Tibial artery (tissue), 4 donors: ENCODE measurements around the gene NPBWR2.

Experiments used
- DNase-seq, 2 donors: peaks; one replicate each; pipeline ENCODE4 v3.0.0-alpha.2; 2019
- H3K27ac ChIP-seq, 2 donors: fragments of 200-600 bp; sonication (generic) in 1 of 2; 1 replicate in 1 of 2; 2 replicates in 1 of 2; pipeline ENCODE4 v1.5.1; 2018 to 2019; ENCODE audit warnings: mild to moderate bottlenecking in 1 of 2
- H3K27me3 ChIP-seq, 2 donors: fragments of 200-600 bp; sonication (generic) in 1 of 2; one replicate each; pipeline versions ENCODE4 v1.5.1 to v1.6.0; 2016 to 2019
- H3K36me3 ChIP-seq, 3 donors: fragments of 200-600 bp; sonication (generic) in 2 of 3; one replicate each; pipeline ENCODE4 v1.5.1; 2016 to 2019; ENCODE audit warnings: mild to moderate bottlenecking in 2 of 3
- H3K4me1 ChIP-seq, 4 donors: fragments of 200-600 bp; sonication (generic) in 2 of 4; 1 replicate in 3 of 4; 2 replicates in 1 of 4; pipeline ENCODE4 v1.5.1; 2016 to 2019
- H3K4me3 ChIP-seq, 2 donors: fragments of 200-600 bp; sonication (generic) in 1 of 2; 1 replicate in 1 of 2; 2 replicates in 1 of 2; pipeline ENCODE4 v1.5.1; 2018 to 2019; ENCODE audit warnings: mild to moderate bottlenecking in 2 of 2
- H3K9me3 ChIP-seq, 3 donors: fragments of 200-600 bp; sonication (generic) in 1 of 3; one replicate each; pipeline ENCODE4 v1.5.1; 2016 to 2019
- intact Hi-C: fragments of 100-400 bp; cut with DNase I; formaldehyde crosslinking; loops from one replicate; pipeline ENCODE4 v1.15.0; 2023; ENCODE audit warnings: low total_unique reads
- TF ChIP-seq, protein P1 (sequence below), 2 experiments: fragments of 200-600 bp in 1 of 2; fragments of 450-650 bp in 1 of 2; IDR thresholded peaks; one replicate each; pipeline ENCODE4 v1.5.1; 2017 to 2019; ENCODE audit warnings: antibody characterized with exemption in 2 of 2, mild to moderate bottlenecking in 1 of 2, moderate library complexity in 1 of 2

The NPBWR2 gene

DNA sequence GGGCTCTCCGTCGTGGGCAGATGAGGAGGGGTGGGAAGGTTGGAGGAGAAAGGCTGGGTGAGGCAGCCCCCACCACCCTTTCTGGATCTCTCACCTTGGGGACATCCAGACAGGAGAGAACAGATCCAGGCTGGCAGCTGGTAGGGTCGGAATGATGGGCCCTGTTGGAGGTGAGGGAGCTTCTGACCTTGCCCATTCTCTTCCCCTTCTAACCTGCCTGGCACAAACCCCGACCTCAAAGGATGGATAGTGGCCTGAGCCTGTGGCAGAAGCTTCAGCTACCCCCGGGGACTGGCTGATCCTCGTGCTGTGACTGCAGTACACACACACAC lies 6.0 kb upstream of the NPBWR2 start:
- Histone ChIP-seq H3K9me3 (no peaks in the 10 kb centered on the region), H3K27me3 (peaks cover 0 to 21% of the 10 kb centered on the region in 2 donors), H3K4me3 (no peak overlapping the region), H3K4me1 (no peaks in the 10 kb centered on the region), H3K27ac (no peak overlapping the region), H3K36me3 (no peaks in the 10 kb centered on the region)
- intact Hi-C loops = no loop called here
- TF ChIP-seq, protein P1, sequence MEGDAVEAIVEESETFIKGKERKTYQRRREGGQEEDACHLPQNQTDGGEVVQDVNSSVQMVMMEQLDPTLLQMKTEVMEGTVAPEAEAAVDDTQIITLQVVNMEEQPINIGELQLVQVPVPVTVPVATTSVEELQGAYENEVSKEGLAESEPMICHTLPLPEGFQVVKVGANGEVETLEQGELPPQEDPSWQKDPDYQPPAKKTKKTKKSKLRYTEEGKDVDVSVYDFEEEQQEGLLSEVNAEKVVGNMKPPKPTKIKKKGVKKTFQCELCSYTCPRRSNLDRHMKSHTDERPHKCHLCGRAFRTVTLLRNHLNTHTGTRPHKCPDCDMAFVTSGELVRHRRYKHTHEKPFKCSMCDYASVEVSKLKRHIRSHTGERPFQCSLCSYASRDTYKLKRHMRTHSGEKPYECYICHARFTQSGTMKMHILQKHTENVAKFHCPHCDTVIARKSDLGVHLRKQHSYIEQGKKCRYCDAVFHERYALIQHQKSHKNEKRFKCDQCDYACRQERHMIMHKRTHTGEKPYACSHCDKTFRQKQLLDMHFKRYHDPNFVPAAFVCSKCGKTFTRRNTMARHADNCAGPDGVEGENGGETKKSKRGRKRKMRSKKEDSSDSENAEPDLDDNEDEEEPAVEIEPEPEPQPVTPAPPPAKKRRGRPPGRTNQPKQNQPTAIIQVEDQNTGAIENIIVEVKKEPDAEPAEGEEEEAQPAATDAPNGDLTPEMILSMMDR (IDR thresholded peaks at IDR 0.05) = no peak
- DNase-seq = peak in 1 of 2 donors; percentile 48

DNA sequence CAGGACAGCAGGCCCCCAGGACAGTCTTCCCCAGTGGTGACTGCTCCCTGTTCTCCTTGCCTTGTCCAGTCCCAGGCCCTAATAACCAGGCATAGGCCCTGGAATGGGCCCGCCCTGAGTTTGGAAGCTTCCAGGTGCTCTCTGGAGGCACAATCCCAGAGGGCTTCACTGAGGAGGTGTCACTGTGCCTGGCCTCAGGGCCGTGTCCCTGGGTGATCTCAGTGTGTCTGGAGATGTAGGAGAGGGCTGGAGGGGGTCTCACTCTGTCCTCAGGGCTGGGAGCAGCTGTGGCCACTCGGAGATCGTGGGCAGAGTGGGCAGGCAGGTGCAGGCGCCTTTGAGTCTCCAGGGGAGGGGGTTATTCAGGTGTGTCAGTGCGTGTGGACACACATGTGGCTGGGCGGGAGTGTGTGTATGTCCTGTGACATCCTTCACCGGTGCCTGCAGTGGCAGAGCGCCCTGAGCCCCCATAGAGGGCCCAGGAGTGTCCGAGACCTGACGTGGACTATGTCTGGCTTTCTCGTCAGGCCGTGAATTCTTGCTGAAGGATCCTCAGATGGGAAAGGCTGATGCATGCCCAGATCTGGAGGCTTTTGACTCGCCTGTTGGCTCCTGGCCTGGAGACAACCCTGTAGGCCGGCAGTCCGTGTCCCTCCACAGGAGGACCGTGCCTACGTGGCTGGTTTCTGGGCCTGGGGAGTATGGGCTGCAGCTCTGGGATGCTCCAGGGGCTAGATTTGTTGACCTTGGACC lies 5.5 kb upstream of the NPBWR2 start:
- peak in 1 of 2 donors; percentile 46 for DNase-seq
- TF ChIP-seq, protein P1 (IDR thresholded peaks at IDR 0.05) = no peak

DNA sequence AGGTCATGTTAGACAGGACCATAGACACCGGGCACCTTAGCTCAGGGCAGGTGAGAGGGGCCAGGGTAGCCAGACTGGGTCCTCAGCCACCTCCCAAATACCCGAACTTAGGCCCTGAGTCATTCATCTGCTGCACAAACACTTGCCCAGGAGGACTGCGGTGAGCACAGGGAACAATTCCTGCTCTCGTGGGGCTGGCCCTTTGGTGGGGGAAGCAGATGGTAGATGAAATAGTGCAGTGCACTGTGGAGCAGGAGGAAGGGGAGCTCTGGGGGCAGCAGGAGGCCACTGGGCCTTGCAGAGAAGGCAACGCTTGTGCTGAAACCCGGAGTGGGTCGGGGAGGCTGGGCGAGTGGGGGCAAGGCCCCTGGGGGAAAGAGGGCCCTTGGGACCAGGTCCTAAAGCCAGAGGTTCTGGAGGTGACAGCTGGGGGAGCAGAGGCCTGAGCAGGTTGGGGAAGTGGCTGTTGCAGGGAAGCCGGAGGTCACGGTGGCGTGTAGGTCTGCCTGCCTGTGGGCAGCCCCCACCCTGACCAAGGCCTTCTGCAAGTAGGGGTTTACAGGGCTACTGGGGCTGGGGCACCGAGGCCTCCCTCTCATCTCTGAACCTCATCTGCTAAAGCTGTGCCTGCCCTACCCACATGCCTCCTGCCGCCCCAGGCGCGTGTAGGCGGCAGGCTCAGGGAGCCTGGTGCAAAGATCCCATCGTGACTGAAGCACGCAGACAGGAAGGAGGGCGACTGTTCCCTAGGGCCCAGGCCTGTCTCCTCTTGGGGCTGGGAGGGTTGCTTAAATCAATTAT lies 4.7 kb upstream of the NPBWR2 start:
- TF ChIP-seq, protein P1 (IDR thresholded peaks at IDR 0.05) = no peak
- H3K9me3 ChIP-seq = no peaks in the 10 kb centered on the region
- no peaks in the 10 kb centered on the region for H3K4me1 ChIP-seq
- peak in 1 of 2 donors; percentile 48 for DNase-seq
- no peak overlapping the region for H3K4me3 ChIP-seq
- intact Hi-C loops = no loop called here
- no peak overlapping the region for H3K27ac ChIP-seq
- H3K27me3 ChIP-seq = peaks cover 0 to 32% of the 10 kb centered on the region in 2 donors
- no peaks in the 10 kb centered on the region for H3K36me3 ChIP-seq

More for the DNA sequence above, 5.5 kb upstream of the NPBWR2 start:
- Histone ChIP-seq H3K9me3 (no peaks in the 10 kb centered on the region), H3K27me3 (peaks cover 0 to 26% of the 10 kb centered on the region in 2 donors), H3K4me1 (no peaks in the 10 kb centered on the region), H3K27ac (no peak overlapping the region), H3K36me3 (no peaks in the 10 kb centered on the region), H3K4me3 (no peak overlapping the region)
- intact Hi-C loops = no loop called here

DNA sequence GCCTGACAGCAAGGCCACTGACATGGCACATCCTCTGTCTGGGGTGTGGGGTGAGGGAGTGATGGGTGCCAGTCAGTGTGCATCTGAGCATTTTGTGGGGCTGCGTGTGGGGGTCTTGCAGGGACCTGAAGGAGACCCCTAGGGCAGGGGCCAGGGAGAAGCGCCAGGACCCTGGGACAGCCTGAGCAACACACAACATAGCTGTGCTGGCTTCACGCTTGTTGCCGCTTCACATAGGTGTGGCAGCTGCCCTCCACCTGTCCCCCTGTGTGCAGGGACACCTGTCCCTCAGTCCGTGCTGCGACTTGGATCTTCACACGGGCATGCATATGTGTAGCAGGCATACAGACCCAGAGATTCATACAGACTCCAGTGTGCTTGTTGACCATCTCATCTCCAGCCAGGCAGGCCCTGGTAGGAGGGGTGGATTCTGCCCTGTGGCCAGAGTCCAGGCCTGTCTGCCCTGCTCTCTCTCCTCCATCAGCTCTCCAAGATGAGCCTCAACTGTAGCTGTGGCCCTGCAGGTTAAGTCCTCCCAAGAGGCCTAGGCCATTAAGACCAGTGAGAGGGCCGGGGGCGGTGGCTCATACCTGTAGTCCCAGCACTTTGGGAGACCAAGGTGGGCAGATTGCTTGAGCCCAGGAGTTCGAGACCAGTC lies 3.2 kb upstream of the NPBWR2 start:
- H3K27ac ChIP-seq = no peak overlapping the region
- intact Hi-C loops = no loop called here
- peaks cover 0 to 33% of the 10 kb centered on the region in 2 donors for H3K27me3 ChIP-seq
- no peak overlapping the region for H3K4me3 ChIP-seq
- no peaks in the 10 kb centered on the region for H3K9me3 ChIP-seq
- TF ChIP-seq, protein P1 (IDR thresholded peaks at IDR 0.05) = no peak
- no peaks in the 10 kb centered on the region for H3K36me3 ChIP-seq
- DNase-seq = peak in 1 of 2 donors; percentile 48
- no peaks in the 10 kb centered on the region for H3K4me1 ChIP-seq

DNA sequence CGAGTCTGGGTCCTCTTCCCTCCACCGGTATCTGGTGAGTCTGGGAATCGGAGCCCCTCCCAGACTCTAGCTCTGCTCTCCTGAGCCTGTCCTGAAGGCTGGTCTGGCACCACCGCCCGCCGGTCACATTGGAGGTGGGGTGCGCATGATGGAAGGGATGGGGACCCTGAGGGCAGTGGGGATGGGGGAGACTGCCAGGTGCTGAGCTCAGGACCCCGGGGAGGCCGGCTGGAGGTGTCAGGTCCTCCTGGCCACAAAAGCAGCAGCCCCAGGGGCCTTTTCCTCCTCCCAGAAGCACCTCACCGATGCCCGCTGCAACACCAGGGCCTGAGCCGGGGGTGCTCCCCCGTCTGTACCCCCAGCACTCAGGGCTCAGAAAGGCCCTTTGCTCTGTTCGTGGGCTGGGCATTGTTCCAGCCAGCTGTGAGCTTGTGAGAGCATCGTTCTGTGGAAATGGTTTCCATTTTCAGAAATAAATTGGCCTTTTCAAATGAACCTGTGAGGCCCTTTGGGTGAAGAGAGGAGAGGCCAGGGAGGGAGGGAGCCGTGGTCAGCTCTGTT lies 2.5 kb upstream of the NPBWR2 start:
- TF ChIP-seq, protein P1 (IDR thresholded peaks at IDR 0.05) = no peak
- H3K9me3 ChIP-seq = no peaks in the 10 kb centered on the region
- intact Hi-C loops = no loop called here
- H3K36me3 ChIP-seq = no peaks in the 10 kb centered on the region
- H3K4me1 ChIP-seq = no peaks in the 10 kb centered on the region
- H3K27me3 ChIP-seq = peaks cover 0 to 35% of the 10 kb centered on the region in 2 donors
- peak in 1 of 2 donors; percentile 41 for DNase-seq
- no peak overlapping the region for H3K27ac ChIP-seq
- H3K4me3 ChIP-seq = no peak overlapping the region
